Measurements from ENCODE around the gene LRRC61. TPM values are rescaled to one million over a fixed set of nuclear protein-coding genes. Genes with fewer than 3 reads are reported as not detected.
A peak's percentile ranks its signal among the peaks of the same experiment; 100 is the strongest.

Gene LRRC61
- total RNA-seq, 2 donors from 2014 or later = 9.7 to 9.8 TPM

DNA sequence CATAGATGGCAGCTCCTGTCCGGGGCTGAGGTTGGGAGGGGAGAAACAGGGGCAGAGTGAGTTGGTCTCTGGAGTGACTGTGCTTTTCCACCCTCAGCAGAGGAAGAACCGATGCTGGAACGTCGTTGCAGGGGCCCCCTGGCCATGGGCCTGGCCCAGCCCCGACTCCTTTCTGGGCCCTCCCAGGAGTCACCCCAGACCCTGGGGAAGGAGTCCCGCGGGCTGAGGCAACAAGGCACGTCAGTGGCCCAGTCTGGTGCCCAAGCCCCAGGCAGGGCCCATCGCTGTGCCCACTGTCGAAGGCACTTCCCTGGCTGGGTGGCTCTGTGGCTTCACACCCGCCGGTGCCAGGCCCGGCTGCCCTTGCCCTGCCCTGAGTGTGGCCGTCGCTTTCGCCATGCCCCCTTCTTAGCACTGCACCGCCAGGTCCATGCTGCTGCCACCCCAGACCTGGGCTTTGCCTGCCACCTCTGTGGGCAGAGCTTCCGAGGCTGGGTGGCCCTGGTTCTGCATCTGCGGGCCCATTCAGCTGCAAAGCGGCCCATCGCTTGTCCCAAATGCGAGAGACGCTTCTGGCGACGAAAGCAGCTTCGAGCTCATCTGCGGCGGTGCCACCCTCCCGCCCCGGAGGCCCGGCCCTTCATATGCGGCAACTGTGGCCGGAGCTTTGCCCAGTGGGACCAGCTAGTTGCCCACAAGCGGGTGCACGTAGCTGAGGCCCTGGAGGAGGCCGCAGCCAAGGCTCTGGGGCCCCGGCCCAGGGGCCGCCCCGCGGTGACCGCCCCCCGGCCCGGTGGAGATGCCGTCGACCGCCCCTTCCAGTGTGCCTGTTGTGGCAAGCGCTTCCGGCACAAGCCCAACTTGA, 48.2 kb downstream of the LRRC61 start:
- Histone ChIP-seq H3K4me3 (no peak overlapping the region), H3K27ac (no peak overlapping the region), H3K36me3 (peaks cover 41% of the 10 kb centered on the region), H3K27me3 (no peaks in the 10 kb centered on the region), H3K9me3 (no peaks in the 10 kb centered on the region), H3K4me1 (peaks cover 0 to 48% of the 10 kb centered on the region in 2 donors)
- DNase-seq (ENCODE audit: low spot score) = no peak
- TF ChIP-seq, protein P1, sequence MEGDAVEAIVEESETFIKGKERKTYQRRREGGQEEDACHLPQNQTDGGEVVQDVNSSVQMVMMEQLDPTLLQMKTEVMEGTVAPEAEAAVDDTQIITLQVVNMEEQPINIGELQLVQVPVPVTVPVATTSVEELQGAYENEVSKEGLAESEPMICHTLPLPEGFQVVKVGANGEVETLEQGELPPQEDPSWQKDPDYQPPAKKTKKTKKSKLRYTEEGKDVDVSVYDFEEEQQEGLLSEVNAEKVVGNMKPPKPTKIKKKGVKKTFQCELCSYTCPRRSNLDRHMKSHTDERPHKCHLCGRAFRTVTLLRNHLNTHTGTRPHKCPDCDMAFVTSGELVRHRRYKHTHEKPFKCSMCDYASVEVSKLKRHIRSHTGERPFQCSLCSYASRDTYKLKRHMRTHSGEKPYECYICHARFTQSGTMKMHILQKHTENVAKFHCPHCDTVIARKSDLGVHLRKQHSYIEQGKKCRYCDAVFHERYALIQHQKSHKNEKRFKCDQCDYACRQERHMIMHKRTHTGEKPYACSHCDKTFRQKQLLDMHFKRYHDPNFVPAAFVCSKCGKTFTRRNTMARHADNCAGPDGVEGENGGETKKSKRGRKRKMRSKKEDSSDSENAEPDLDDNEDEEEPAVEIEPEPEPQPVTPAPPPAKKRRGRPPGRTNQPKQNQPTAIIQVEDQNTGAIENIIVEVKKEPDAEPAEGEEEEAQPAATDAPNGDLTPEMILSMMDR (IDR thresholded peaks at IDR 0.05) = no peak

DNA sequence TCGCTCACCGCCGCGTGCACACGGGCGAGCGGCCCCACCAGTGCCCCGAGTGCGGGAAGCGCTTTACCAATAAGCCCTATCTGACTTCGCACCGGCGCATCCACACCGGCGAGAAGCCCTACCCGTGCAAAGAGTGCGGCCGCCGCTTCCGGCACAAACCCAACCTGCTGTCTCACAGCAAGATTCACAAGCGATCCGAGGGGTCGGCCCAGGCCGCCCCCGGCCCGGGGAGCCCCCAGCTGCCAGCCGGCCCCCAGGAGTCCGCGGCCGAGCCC, 48.8 kb downstream of the LRRC61 start:
- Histone ChIP-seq H3K27me3 (no peaks in the 10 kb centered on the region), H3K4me3 (no peak overlapping the region), H3K27ac (no peak overlapping the region), H3K36me3 (peaks cover 41% of the 10 kb centered on the region), H3K9me3 (no peaks in the 10 kb centered on the region), H3K4me1 (peaks cover 0 to 48% of the 10 kb centered on the region in 2 donors)
- DNase-seq (ENCODE audit: low spot score) = no peak
- TF ChIP-seq, protein P1 (IDR thresholded peaks at IDR 0.05) = no peak

DNA sequence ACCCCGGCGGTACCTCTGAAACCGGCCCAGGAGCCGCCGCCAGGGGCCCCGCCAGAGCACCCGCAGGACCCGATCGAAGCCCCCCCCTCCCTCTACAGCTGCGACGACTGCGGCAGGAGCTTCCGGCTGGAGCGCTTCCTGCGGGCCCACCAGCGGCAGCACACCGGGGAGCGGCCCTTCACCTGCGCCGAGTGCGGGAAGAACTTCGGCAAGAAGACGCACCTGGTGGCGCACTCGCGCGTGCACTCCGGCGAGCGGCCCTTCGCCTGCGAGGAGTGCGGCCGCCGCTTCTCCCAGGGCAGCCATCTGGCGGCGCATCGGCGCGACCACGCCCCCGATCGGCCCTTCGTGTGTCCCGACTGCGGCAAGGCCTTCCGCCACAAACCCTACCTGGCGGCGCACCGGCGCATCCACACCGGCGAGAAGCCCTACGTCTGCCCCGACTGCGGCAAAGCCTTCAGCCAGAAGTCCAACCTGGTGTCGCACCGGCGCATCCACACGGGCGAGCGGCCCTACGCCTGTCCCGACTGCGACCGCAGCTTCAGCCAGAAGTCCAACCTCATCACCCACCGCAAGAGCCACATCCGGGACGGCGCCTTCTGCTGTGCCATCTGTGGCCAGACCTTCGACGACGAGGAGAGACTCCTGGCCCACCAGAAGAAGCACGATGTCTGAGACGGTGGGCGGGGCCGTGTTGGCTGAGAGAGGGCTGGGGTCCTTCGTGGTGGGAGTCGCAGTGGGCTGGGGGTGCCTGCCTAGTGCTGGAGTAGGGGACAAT, 49.3 kb downstream of the LRRC61 start:
- TF ChIP-seq, protein P1 (IDR thresholded peaks at IDR 0.05) = no peak
- peaks cover 41% of the 10 kb centered on the region for H3K36me3 ChIP-seq
- DNase-seq (ENCODE audit: low spot score) = no peak
- H3K27me3 ChIP-seq = no peaks in the 10 kb centered on the region
- no peak overlapping the region for H3K4me3 ChIP-seq
- no peaks in the 10 kb centered on the region for H3K9me3 ChIP-seq
- peaks cover 0 to 48% of the 10 kb centered on the region in 2 donors for H3K4me1 ChIP-seq
- peak overlapping the region in 1 of 2 donors; percentile 44 for H3K27ac ChIP-seq

DNA sequence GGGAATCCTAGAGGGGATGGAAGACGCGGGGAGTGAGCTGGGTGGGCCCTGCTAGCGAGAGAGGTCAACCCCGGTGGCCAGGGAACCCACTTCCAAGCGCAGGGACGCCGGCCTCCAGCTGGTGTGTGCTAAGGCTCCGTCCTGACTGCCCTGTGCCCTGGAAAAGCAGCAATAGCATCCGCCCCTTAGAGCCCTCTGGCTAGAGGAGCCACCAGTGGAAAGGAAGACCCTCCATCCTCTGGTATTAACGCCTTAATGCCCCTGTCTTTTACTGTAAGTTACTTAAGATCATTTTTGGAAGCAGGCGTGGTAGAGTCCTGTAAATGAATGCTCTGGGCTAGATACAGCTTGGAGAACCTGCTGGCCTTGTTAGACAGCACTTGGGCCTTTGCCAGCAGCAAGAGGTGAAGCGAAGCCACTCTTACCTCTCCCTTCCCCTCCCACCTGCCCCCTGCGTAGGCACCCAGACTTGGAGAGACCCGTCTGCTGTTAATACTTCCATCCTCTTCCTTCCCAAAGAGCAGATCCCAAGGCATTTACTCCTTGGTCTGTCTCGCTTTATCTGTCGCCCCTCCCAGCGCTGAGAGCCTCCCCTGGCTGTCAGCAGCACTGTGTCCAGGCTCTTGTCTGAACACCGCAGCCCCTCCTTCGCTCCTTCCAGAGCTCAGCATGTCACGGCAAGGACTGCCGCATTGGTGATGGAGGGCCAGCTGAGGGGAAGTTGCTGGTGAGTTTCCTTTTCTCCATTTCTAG, 50.1 kb downstream of the LRRC61 start:
- Histone ChIP-seq H3K9me3 (no peaks in the 10 kb centered on the region), H3K36me3 (peaks cover 41% of the 10 kb centered on the region), H3K27me3 (no peaks in the 10 kb centered on the region), H3K4me3 (no peak overlapping the region), H3K4me1 (peaks cover 0 to 49% of the 10 kb centered on the region in 2 donors), H3K27ac (peak overlapping the region; percentile 34 to 44)
- TF ChIP-seq, protein P1 (IDR thresholded peaks at IDR 0.05) = no peak
- no peak for DNase-seq (ENCODE audit: low spot score)

DNA sequence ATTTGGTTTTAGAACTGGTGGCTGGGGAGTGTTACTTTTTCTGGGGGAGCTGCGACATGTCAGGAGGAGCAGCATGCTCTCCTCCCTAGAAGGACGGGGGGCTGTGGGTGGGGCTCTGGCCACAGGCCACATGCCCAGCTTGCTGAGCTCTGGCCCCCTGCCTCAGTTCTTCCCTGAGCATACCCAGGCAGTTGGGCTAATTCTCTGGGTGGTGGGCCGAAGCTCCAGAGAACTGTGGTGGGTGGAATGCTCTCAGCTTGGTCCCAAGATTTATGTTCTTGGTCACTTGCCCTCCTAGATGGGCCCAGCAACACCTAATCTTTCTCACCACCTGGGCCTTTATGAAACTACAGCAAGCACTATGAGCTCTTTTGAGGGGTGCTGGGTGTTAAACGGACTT, 50.9 kb downstream of the LRRC61 start:
- TF ChIP-seq, protein P1 (IDR thresholded peaks at IDR 0.05) = no peak
- Histone ChIP-seq H3K4me1 (peaks cover 0 to 52% of the 10 kb centered on the region in 2 donors), H3K4me3 (no peak overlapping the region), H3K9me3 (no peaks in the 10 kb centered on the region), H3K36me3 (peaks cover 41% of the 10 kb centered on the region), H3K27me3 (no peaks in the 10 kb centered on the region), H3K27ac (peak overlapping the region in 1 of 2 donors; percentile 34)
- no peak for DNase-seq (ENCODE audit: low spot score)

All from right atrium auricular region (tissue), 2 donors.